CD4-positive, alpha-beta T cell treated with Interleukin-10 for 1 hour (primary cell): Measurements from ENCODE around the gene ZNF830.
"Not testable (repeated sequence)": the region's sequence is repeated elsewhere in the genome, so short reads cannot be mapped to it uniquely, and the experiment has no call there.

Source experiments
- DNase-seq: peaks from one replicate; pipeline ENCODE4 v3.0.0-alpha.2; 2020

ZNF830 gene

DNA sequence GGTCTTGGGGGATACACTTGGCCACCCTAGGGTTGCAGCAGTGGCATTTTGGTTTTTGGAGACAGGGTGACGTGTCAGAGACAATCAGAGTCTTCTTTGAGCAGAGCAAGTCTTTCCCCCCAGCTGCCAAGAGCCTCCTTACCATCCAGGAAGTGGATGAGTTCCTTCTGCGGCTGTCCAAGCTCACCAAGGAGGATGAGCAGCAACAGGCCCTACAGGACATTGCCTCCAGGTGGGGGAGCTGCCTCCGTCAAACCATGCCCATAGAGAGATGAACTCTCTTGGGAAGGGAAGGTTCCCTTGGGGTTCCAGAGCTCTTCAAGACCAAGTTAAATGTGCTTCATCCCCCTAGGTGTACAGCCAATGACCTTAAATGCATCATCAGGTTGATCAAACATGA is 30.3 kb downstream of the ZNF830 start:
- no peak for DNase-seq

DNA sequence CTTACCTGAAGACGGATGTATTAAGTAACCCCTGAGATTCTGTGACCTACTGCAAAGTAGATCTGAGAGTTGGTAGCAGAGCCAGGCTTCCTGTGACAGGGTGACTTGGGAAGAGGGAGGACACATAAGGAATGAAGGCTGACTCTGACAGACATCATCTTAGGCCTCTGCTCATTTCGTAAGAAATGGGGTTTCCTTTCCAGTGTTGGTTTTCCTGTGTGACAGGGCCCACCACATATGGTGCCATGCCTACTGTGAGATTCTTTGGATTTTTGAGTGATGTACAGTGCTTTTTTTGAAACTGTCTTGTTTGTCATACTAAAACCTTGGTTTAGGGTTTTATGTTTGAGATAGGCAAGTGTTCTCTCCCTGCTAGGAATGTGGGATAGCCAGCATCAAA is 31.7 kb downstream of the ZNF830 start:
- no peak for DNase-seq

DNA sequence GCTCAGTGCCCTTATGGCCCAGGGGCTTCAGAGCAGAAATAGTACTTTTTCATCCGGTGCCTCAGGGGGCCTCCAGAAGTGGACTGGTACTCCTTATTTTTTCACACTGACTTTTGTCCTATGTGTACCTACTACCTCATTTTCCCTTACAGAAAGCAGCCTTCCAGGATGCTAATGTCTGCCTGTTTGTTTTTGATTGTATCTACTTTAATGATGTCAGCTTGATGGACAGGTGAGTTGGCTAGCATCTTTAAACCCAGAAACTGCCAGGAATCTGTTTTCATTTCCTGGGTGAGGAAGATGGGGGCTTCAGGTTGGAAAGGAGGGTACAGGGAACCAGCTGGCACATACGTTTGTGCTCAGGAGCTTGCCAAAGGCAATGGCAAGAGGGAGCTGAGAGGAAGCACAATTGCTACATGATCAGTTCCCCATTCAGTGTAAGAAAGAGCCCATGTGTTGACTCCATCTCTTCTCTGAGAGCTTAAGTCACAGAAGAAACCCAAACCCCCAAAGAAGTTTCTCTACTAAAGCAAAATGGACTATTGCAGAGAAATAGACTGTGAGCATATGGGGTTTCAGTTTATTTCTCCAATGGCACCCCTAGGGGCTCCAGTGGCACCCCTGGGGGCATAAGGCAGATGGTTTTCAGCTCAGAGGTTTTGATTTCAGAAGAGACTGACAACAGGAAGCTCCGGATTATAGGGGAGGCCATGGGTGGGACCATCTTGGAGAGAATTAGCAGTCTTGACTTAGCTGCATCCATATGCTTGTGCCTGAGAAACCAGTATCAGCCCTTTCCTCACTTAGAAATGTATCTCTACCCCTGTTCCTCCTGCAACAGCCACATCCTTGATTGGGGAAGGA is 35.3 kb downstream of the ZNF830 start:
- no peak for DNase-seq

DNA sequence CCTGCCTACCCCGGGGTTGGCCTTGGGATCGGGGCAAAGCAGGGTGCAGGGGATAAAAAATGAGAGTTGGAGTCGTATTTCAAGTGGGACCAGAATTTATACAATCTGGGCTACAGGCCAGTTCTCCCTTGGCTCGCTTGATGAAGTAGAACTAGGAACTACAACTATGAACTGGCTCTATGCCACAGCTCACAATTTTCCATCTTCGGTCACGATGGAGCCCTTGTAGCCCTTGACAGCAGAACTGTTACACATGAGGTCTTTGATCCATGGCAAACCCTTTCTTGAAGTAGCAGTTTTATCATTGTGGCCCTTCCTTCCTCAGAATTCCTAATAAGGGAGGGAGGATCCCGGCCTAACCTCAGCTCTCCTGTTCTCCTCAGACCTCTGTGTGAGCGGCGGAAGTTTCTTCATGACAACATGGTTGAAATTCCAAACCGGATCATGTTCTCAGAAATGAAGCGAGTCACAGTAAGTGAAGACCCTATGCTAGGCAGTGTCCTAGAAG is 36.1 kb downstream of the ZNF830 start:
- DNase-seq: no peak

DNA sequence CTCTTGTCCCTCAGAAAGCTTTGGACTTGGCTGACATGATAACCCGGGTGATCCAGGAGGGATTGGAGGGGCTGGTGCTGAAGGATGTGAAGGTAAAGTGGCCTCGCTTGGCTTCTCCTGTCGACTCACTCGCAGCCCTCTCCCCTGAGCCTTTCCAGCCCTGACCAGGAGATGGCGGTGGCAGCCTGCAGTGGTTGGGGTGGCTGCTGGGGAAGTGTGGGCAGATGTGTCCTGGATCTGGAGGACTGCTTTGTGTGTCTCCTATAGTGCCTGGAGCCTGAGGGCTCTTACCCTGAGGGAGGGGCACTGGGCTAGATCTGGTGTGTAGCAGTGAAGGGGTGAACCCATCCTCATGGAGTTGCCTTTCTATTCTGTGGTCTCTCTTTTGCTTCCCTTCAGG is 36.9 kb downstream of the ZNF830 start:
- peak; percentile 85 for DNase-seq

DNA sequence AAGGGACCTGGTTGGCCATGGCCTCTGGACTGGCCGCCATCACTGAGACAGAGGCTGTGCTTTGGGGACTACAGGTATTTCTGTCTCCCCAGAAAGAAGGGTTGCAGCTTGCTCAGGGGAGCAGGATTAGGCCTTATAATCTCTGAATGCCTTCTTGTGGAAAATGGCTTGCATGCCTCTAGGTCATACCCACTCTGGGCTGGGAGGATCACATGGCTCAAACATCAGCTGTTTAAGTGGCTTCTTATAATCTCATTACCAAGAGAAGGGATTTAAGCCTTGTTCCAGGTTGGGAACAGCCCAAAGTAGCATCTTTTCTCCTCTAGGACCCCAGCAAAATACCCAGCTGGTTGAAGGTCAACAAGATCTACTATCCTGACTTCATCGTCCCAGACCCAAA is 38.1 kb downstream of the ZNF830 start:
- DNase-seq: no peak

DNA sequence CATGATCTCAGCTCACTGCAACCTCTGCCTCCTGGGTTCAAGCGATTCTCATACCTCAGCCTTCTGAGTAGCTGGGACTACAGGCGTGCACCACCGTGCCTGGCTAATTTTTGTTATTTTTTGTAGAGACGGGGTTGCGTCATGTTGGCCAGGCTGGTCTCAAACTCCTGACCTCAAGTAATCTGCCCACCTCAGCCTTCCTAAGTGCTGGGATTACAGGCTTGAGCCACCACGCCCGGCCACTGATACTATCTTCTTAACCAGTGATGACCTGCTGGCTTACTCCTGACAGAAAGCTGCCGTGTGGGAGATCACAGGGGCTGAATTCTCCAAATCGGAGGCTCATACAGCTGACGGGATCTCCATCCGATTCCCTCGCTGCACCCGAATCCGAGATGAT is 39.6 kb downstream of the ZNF830 start:
- not testable (repeated sequence) for DNase-seq

DNA sequence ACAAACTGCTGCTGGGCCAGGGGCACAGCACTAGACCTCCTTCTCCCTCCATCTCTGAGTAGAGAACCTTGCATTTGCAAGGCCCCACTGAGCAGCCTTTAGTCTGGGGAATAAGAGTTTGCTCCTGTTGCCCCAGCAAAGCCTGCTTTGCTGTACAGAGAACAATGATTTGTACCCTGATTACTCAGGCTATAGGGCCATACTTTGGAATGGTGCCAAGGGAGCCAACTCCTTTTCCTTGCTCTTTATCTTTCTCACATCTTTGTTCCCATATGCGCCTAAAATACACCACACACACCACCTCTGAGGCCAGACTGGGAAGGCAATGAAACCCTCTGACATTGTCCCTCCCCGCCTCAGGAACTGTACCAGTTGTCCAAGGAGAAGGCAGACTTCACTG is 40.2 kb downstream of the ZNF830 start:
- DNase-seq: no peak

DNA sequence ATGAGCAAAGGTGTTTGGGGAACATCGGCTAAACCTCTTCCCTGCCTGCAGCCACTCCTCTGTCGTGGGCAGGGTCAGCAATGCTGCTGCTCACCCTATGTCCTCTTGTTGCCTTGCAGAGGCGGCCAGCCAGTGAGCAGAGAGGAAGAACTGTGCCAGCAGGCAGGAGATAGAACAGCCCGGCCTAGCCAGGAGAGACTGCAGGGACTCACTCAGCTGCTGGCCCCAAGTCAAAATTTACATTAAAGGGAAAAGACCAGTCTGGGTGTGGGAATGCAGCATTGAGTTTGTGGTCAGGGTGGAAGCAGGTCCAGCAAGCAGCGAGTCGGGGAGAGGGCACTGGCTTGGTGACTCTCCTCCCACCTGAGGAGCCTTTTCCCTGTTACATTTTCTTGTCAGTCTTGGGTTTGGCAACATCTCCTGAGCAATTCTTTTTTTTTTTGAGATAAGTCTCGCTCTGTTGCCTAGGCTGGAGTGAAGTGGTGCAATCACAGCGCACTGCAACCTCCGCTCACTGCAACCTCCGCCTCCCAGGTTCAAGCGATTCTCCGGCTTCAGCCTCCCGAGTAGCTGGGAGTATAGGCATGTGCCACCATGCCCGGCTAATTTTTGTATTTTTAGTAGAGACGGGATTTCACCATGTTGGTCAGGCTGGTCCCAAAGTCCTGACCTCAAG is 41.7 kb downstream of the ZNF830 start:
- DNase-seq: no peak

DNA sequence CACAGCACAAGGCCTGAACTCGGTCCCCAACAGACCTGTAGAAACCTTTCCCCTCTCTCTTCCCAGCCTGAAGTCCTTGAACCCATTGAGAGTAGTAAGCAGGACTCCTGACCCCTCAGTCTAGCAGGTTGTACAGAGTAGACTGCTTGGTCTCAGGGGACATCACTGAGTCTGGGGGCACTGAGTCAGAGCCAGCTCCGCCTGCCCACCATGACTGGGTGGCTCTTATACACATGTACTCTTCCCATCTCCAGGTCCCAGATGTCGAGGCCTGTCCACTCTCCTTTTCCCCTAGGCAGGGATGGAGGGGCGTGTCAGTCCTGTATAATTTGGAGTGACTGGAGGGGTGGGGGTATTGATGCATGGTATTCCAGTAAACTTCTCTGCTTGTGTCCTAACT is 42.4 kb downstream of the ZNF830 start:
- no peak for DNase-seq

DNA sequence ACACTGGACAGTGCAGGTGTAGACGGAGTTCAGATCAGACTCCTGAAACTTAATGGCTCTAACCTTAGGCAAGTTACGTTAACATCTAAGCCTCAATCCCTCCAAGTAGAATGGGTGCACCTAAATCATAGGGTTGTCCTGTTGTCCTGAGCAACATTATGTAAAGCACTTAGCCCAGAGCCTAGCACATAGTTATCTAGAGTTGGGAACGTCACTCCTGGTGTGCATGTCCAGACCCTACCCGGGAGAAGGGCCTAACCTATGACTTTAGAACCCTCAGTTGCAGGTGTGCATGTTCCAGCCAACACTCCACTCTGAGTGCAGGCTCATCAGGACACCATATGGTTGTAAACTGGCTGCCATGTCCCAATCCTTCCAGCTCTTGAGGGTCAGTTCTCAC is 45.0 kb downstream of the ZNF830 start:
- DNase-seq: no peak

DNA sequence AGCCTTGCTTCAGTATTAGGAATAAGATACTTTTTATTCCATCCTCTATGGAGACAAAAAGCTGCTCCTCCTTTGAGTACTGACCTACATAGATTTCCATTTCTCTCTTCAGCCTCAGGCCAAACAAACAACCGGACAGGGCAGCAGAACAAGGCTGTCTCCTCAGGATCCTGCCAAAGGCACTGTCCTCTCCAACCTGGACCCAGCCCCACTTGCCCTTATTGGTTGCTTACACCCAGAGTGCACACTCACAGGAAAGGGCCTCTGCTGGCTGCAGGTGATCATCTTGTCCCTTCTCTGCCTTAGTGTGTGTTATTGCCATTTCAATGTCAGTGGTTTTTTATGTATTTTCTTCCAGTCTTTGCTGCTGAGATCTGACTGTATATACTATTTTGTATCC is 45.6 kb downstream of the ZNF830 start:
- no peak for DNase-seq

DNA sequence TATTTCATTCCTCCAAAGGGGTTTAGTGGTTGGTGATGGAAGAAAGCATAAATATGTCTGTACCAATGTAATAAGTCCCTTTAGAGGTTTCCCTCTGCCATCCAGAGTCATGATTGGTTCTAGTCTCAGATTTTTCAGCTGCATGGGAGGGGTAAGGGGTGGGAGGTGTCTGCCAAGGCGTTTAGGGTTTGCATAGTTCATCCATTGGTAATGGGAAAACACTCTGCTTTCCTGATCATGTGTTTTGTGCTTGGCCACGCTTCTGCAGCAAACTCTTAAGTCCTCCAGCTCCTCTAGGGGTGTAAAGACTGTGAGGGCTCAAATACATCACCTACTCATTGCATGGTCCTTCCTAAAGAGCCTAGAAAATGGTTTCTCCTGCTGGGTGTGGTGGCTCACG is 48.8 kb downstream of the ZNF830 start:
- no peak for DNase-seq

DNA sequence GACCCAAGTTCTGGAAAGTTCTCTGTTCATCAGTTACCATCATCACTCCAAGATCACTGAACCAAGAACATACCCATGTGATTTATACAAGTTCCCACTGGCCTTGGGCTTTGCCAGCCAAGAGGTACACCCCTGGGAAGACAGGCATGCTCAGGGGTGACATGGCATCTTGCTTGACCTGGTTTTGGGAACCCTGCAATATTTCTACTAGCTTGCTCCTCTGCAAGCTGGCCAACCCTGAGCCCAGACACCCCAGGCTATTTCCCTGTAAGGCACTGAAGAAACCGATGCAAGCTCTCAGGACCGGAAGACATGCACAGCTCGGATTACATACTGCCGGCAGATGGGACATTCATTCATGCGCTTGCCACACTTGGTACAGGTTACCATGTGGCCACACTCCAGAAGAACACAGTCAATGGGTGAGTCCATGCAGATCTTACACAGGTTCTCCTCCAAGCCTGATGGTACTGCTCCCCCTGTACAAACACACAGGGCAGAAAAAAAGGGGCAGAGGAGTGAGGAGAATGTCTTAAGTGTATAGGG is 50.4 kb downstream of the ZNF830 start:
- DNase-seq: no peak
